A673 (cell line): Measurements from ENCODE around the gene PRSS27. TPM values are rescaled to one million over a fixed set of nuclear protein-coding genes. Genes with fewer than 3 reads are reported as not detected.
"Not testable (repeated sequence)": the region's sequence is repeated elsewhere in the genome, so short reads cannot be mapped to it uniquely, and the experiment has no call there.

ENCODE experiments used
- BruUV-seq: library from RNA; stranded (reverse); fragments of 400-500 nt; replicated peaks from 2 replicates; lab custom pipeline; 2021; lab: Mats Ljungman, UMichigan
- CTCF ChIA-PET: fragments of 300-600 bp; sonication (Branson Sonifier 250); formaldehyde crosslinking; loops from one replicate; lab custom pipeline; 2022; ENCODE audit warnings: antibody characterized with exemption; lab: Charles Lee
- POLR2A ChIA-PET: fragments of 300-600 bp; sonication (Branson Sonifier 250); formaldehyde crosslinking; loops from one replicate; lab custom pipeline; 2022; ENCODE audit warnings: antibody characterized with exemption; ENCODE audit not compliant: low non-redundant PET; lab: Charles Lee
- DNase-seq: peaks from one replicate; pipeline ENCODE4 v3.0.0-alpha.2; 2015; ENCODE audit warnings: low spot score
- H3K27ac ChIP-seq: fragments of 200-600 bp; sonication (generic); 2 replicates; pipeline ENCODE4 v1.5.1; 2016; ENCODE audit warnings: mixed run types, low read depth, mild to moderate bottlenecking, mixed read lengths, antibody characterized with exemption, low read length; ENCODE audit not compliant: poor library complexity, severe bottlenecking
- H3K27me3 ChIP-seq: fragments of 200-600 bp; sonication (generic); replicated peaks from 2 replicates; pipeline ENCODE4 v1.6.1; 2017; ENCODE audit warnings: mixed run types, low read depth, mild to moderate bottlenecking, mixed read lengths, antibody characterized with exemption, low read length; ENCODE audit not compliant: insufficient read depth, poor library complexity
- H3K36me3 ChIP-seq: fragments of 200-600 bp; sonication (generic); 2 replicates; pipeline ENCODE4 v1.6.1; 2016; ENCODE audit warnings: mixed run types, mild to moderate bottlenecking, mixed read lengths, antibody characterized with exemption, low read length; ENCODE audit not compliant: insufficient read depth, poor library complexity, severe bottlenecking
- H3K4me1 ChIP-seq: fragments of 200-600 bp; sonication (generic); 2 replicates; pipeline ENCODE4 v1.6.1; 2017; ENCODE audit warnings: mixed run types, mild to moderate bottlenecking, mixed read lengths, antibody characterized with exemption, low read length; ENCODE audit not compliant: insufficient read depth, poor library complexity, severe bottlenecking
- H3K4me3 ChIP-seq: fragments of 200-600 bp; sonication (generic); 2 replicates; pipeline ENCODE4 v1.5.1; 2016; ENCODE audit warnings: low read depth, mixed run types, mild to moderate bottlenecking, mixed read lengths, low read length; ENCODE audit not compliant: poor library complexity, severe bottlenecking
- H3K9me3 ChIP-seq: fragments of 200-600 bp; sonication (generic); 2 replicates; pipeline ENCODE4 v1.6.1; 2016; ENCODE audit warnings: mixed run types, low read depth, mild to moderate bottlenecking, mixed read lengths, antibody characterized with exemption, low read length; ENCODE audit not compliant: poor library complexity, severe bottlenecking
- CTCF ChIP-seq: fragments of 300-800, 200-600 bp; sonication (generic); conservative IDR thresholded peaks from 2 replicates; pipeline ENCODE4 v1.5.1; 2017; ENCODE audit warnings: low read depth, mild to moderate bottlenecking, antibody characterized with exemption, low read length, moderate library complexity, mixed read lengths
- EZH2 ChIP-seq: fragments of 200-600 bp; sonication (generic); IDR thresholded peaks from 2 replicates; pipeline ENCODE4 v1.6.1; 2017; ENCODE audit warnings: borderline replicate concordance, low read depth, mild to moderate bottlenecking, mixed read lengths, antibody characterized with exemption, low read length; ENCODE audit not compliant: poor library complexity, severe bottlenecking
- intact Hi-C: fragments of 100-400 bp; cut with micrococcal nuclease; formaldehyde crosslinking; loops from one replicate; pipeline ENCODE4 v1.10.0; 2022; ENCODE audit not compliant: unreplicated experiment
- total RNA-seq: library from RNA; stranded (reverse); gene quantifications from 2 replicates; pipeline ENCODE4 v1.2.3, GENCODE V29; 2021

PRSS27 gene
- total RNA-seq, 1 experiment from 2014 or later: 1.3 TPM

DNA sequence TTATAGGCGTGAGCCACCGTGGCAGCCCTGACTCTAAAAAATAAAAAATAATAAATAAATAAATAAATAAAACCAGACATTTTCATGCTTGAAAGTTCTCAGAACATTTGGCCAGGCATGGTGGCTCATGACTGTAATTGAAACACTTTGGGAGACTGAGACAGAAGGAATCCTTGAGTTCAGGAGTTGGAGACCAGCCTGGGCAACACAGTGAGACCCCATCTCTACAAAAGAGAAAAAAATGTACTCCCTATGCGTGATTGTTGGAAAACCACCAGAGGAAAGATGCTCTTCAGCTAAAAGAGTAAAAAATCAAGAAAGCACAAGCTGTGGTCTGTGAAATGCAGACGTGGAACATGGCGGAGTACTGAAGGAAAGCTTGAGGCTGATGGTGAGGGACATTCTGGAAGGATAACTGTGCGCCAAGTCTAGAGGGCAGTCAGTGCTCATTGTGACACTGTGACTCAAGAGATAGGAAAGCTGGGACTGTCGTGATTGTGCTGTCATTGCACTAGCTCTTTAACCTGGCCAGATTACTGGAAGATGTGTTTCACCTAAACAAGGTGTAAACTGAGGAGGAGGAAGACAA, 4.2 kb upstream of the PRSS27 start:
- no peaks in the 10 kb centered on the region for H3K36me3 ChIP-seq
- no peaks in the 10 kb centered on the region for H3K9me3 ChIP-seq
- no TSS peak for BruUV-seq
- DNase-seq: no peak
- no peaks in the 10 kb centered on the region for H3K4me1 ChIP-seq
- TF ChIP-seq EZH2: no peak
- no peak for TF ChIP-seq CTCF
- no peaks in the 10 kb centered on the region for H3K27me3 ChIP-seq
- ChIA-PET POLR2A (no interaction called here), CTCF (no interaction called here)
- H3K27ac ChIP-seq: no peak overlapping the region
- intact Hi-C loops: no loop called here
- no peak overlapping the region for H3K4me3 ChIP-seq

- peak overlapping the region; percentile 18 for H3K27ac ChIP-seq
- intact Hi-C loops, DNase-seq, H3K27me3 ChIP-seq, POLR2A ChIA-PET, H3K36me3 ChIP-seq, H3K4me1 ChIP-seq, CTCF ChIA-PET, H3K9me3 ChIP-seq, BruUV-seq: not testable (repeated sequence)
- H3K4me3 ChIP-seq: peak overlapping the region; percentile 59
These were observed 1.7 kb upstream of the PRSS27 start for GRCh38 chr16:2721634-2722173.

- intact Hi-C loops: no loop called here
- no peaks in the 10 kb centered on the region for H3K4me1 ChIP-seq
- no TSS peak for BruUV-seq
These were observed 952 bp upstream of the PRSS27 start for GRCh38 chr16:2720719-2721633.

More at GRCh38 chr16:2720719-2721633, 952 bp upstream of the PRSS27 start:
- peak; percentile 93 for DNase-seq
- no peaks in the 10 kb centered on the region for H3K36me3 ChIP-seq
- H3K4me3 ChIP-seq: peak overlapping the region; percentile 59
- ChIA-PET CTCF (no interaction called here), POLR2A (no interaction called here)
- H3K27me3 ChIP-seq: no peaks in the 10 kb centered on the region
- H3K27ac ChIP-seq: peak overlapping the region; percentile 68
- no peaks in the 10 kb centered on the region for H3K9me3 ChIP-seq
- TF ChIP-seq CTCF (peak; percentile 56), EZH2 (no peak)
